GM23338 (cell line): ENCODE data around the gene POPDC3. TPM values are rescaled to one million over a fixed set of nuclear protein-coding genes. Genes with fewer than 3 reads are reported as not detected.

ENCODE experiments used
- ATAC-seq: fragments of 200-7000 bp; cut with Tn5 transposase; 3 replicates; pipeline ENCODE4 v1.9.1; 2020
- DNase-seq: peaks from one replicate; pipeline ENCODE4 v3.0.0-alpha.2; 2015; ENCODE audit warnings: low spot score
- H2AFZ ChIP-seq: fragments of 200-600 bp; sonication (generic); 2 replicates; pipeline ENCODE4 v1.8.0; 2016; ENCODE audit warnings: antibody characterized with exemption, mild to moderate bottlenecking, moderate library complexity
- H3F3A ChIP-seq: fragments of 200-600 bp; sonication (generic); replicated peaks from 2 replicates; pipeline ENCODE4 v1.8.0; 2017; ENCODE audit warnings: antibody characterized with exemption, mixed run types, low read depth
- H3K27ac ChIP-seq: fragments of 200-600 bp; sonication (generic); 2 replicates; pipeline ENCODE4 v1.6.1; 2016; ENCODE audit warnings: low read depth
- H3K27me3 ChIP-seq: fragments of 200-600 bp; sonication (generic); 2 replicates; pipeline ENCODE4 v1.8.0; 2016; ENCODE audit warnings: mild to moderate bottlenecking, mixed run types, moderate library complexity; ENCODE audit not compliant: insufficient read depth
- H3K36me3 ChIP-seq: fragments of 200-600 bp; sonication (generic); 2 replicates; pipeline ENCODE4 v1.8.0; 2016; ENCODE audit warnings: mild to moderate bottlenecking; ENCODE audit not compliant: insufficient read depth
- H3K4me1 ChIP-seq: fragments of 200-600 bp; sonication (generic); 2 replicates; pipeline ENCODE4 v1.8.0; 2016; ENCODE audit warnings: mild to moderate bottlenecking, moderate library complexity; ENCODE audit not compliant: insufficient read depth
- H3K4me2 ChIP-seq: fragments of 200-600 bp; sonication (generic); 2 replicates; pipeline ENCODE4 v1.7.1; 2017; ENCODE audit warnings: mixed run types
- H3K4me3 ChIP-seq: fragments of 200-600 bp; sonication (generic); 2 replicates; pipeline ENCODE4 v1.6.1; 2016; ENCODE audit warnings: mixed run types
- H3K79me2 ChIP-seq: fragments of 200-600 bp; sonication (generic); replicated peaks from 2 replicates; pipeline ENCODE4 v1.8.0; 2017; ENCODE audit warnings: mild to moderate bottlenecking; ENCODE audit not compliant: insufficient read depth
- H3K9me2 ChIP-seq: fragments of 200-600 bp; sonication (generic); 2 replicates; pipeline ENCODE4 v1.8.0; 2017; ENCODE audit not compliant: insufficient read depth
- H4K20me1 ChIP-seq: fragments of 200-600 bp; sonication (generic); replicated peaks from 2 replicates; pipeline ENCODE4 v1.8.0; 2017; ENCODE audit warnings: mild to moderate bottlenecking; ENCODE audit not compliant: insufficient read depth
- H3K27ac Mint-ChIP-seq: 2 replicates; pipeline ENCODE4 v1.8.0; 2020; ENCODE audit warnings: inconsistent platforms, mild to moderate bottlenecking, moderate library complexity, mixed read lengths
- H3K27me3 Mint-ChIP-seq: 3 replicates; pipeline ENCODE4 v1.8.0; 2022; ENCODE audit warnings: low read depth, mild to moderate bottlenecking, moderate library complexity, mixed read lengths, inconsistent platforms; ENCODE audit not compliant: insufficient read depth, poor library complexity
- H3K36me3 Mint-ChIP-seq: 3 replicates; pipeline ENCODE4 v1.8.0; 2021; ENCODE audit warnings: low read depth, mild to moderate bottlenecking, inconsistent platforms, moderate library complexity, mixed read lengths
- H3K4me1 Mint-ChIP-seq: 3 replicates; pipeline ENCODE4 v1.8.0; 2020; ENCODE audit warnings: mild to moderate bottlenecking, inconsistent platforms, mixed read lengths
- H3K4me3 Mint-ChIP-seq: 3 replicates; pipeline ENCODE4 v1.8.0; 2021; ENCODE audit warnings: moderate library complexity, mild to moderate bottlenecking, inconsistent platforms, mixed read lengths
- H3K9me3 Mint-ChIP-seq: 3 replicates; pipeline ENCODE4 v1.8.0; 2020; ENCODE audit warnings: moderate library complexity, mild to moderate bottlenecking, inconsistent platforms, mixed read lengths
- CREB1 ChIP-seq: fragments of 250-450 bp; sonication (Bioruptor Pico); IDR thresholded peaks from 2 replicates; pipeline ENCODE4 v1.5.0; 2020; ENCODE audit warnings: low read depth, mild to moderate bottlenecking, moderate library complexity
- ETS1 ChIP-seq: IDR thresholded peaks from 2 replicates; pipeline ENCODE4 v1.6.1; 2016; ENCODE audit warnings: antibody characterized with exemption
- EZH2 ChIP-seq: fragments of 200-600 bp; sonication (generic); IDR thresholded peaks from one replicate; pipeline ENCODE4 v1.8.0; 2017; ENCODE audit warnings: antibody characterized with exemption, mild to moderate bottlenecking, low read depth; ENCODE audit not compliant: unreplicated experiment
- EZH2phosphoT487 ChIP-seq: fragments of 200-600 bp; sonication (generic); IDR thresholded peaks from one replicate; pipeline ENCODE4 v1.8.1; 2018; ENCODE audit warnings: antibody characterized with exemption; ENCODE audit not compliant: unreplicated experiment
- JUNB ChIP-seq: IDR thresholded peaks from one replicate; pipeline ENCODE4 v1.6.1; 2016; ENCODE audit warnings: antibody characterized with exemption; ENCODE audit not compliant: unreplicated experiment
- NANOG ChIP-seq: IDR thresholded peaks from 2 replicates; pipeline ENCODE4 v1.6.1; 2016; ENCODE audit warnings: antibody characterized with exemption, borderline replicate concordance
- POLR2AphosphoS5 ChIP-seq: IDR thresholded peaks from 2 replicates; pipeline ENCODE4 v1.6.1; 2016; ENCODE audit warnings: antibody characterized with exemption, low read depth
- STAT1 ChIP-seq: IDR thresholded peaks from one replicate; pipeline ENCODE4 v1.6.1; 2016; ENCODE audit warnings: antibody characterized with exemption; ENCODE audit not compliant: unreplicated experiment
- ZNF114 ChIP-seq: fragments of 250-450 bp; sonication (Bioruptor Pico); IDR thresholded peaks from 2 replicates; pipeline ENCODE4 v1.5.0; 2020; ENCODE audit warnings: mild to moderate bottlenecking, moderate library complexity
- ZNF331 ChIP-seq: fragments of 250-450 bp; sonication (Bioruptor Pico); IDR thresholded peaks from 2 replicates; pipeline ENCODE4 v1.5.0; 2020; ENCODE audit warnings: low read depth, mild to moderate bottlenecking, moderate library complexity
- polyA plus RNA-seq: library from polyadenylated mRNA; unstranded; fragments of >200 nt; fragmentation: Nextera tagmentation; extraction: Ambion mirVana; gene quantifications from 2 replicates; pipeline ENCODE4 v1.2.1, GENCODE V29; 2016
- total RNA-seq: library from RNA; depleted of rRNA; stranded (reverse); fragments of >200 nt; shearing (Covaris generic); gene quantifications from 2 replicates; pipeline ENCODE4 v1.2.3, GENCODE V29; 2014
- TF ChIP-seq, protein P1 (sequence below), 2 experiments: fragments of 200-600 bp in 1 of 2; sonication (generic) in 1 of 2; conservative IDR thresholded peaks; 2 replicates each; pipeline versions ENCODE4 v1.5.1 to v1.6.1; 2016 to 2017; ENCODE audit warnings: antibody characterized with exemption in 2 of 2, low read depth in 2 of 2, mild to moderate bottlenecking in 2 of 2, moderate library complexity in 1 of 2
- TF ChIP-seq, protein P2 (sequence below): fragments of 250-450 bp; sonication (Bioruptor Pico); IDR thresholded peaks from 2 replicates; pipeline ENCODE4 v1.5.0; 2020; ENCODE audit warnings: mild to moderate bottlenecking, moderate library complexity
- TF ChIP-seq, protein P3 (sequence below): IDR thresholded peaks from one replicate; pipeline ENCODE4 v1.6.1; 2018; ENCODE audit warnings: antibody characterized with exemption; ENCODE audit not compliant: unreplicated experiment

Gene POPDC3
- total and polyA plus RNA-seq, 2 experiments from 2014 or later = 5.1 to 5.7 TPM

DNA sequence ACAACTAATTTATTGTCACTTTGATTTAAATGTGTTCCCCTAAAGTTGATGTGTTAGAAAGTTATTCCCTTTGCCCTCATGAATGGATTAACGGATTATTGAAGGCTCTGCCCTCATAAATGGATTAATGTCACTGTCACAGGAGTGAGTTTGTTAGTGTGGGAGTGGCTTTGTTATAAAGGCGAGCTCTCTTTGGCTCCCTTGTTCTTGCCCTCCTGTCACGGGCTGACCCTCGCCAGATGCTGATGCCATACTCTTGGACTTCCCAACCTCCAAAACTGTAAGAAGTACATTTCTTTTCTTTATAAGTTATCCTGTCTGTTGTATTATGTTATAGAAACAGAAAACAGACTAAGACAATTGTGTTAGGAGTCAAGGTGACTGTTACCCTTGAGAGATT lies 22.7 kb upstream of the POPDC3 start:
- Mint-ChIP-seq H3K4me1 (no peaks in the 10 kb centered on the region), H3K4me3 (no peak overlapping the region), H3K27me3 (no peaks in the 10 kb centered on the region), H3K36me3 (no peaks in the 10 kb centered on the region), H3K9me3 (no peaks in the 10 kb centered on the region), H3K27ac (no peak overlapping the region)
- TF ChIP-seq EZH2 (no peak), ZNF114 (CRISPR knock-in tag) (no peak), JUNB (no peak), STAT1 (no peak), CREB1 (CRISPR knock-in tag) (no peak), EZH2phosphoT487 (no peak), NANOG (no peak), ZNF331 (CRISPR knock-in tag) (no peak), ETS1 (no peak), POLR2AphosphoS5 (no peak)
- TF ChIP-seq, protein P1, sequence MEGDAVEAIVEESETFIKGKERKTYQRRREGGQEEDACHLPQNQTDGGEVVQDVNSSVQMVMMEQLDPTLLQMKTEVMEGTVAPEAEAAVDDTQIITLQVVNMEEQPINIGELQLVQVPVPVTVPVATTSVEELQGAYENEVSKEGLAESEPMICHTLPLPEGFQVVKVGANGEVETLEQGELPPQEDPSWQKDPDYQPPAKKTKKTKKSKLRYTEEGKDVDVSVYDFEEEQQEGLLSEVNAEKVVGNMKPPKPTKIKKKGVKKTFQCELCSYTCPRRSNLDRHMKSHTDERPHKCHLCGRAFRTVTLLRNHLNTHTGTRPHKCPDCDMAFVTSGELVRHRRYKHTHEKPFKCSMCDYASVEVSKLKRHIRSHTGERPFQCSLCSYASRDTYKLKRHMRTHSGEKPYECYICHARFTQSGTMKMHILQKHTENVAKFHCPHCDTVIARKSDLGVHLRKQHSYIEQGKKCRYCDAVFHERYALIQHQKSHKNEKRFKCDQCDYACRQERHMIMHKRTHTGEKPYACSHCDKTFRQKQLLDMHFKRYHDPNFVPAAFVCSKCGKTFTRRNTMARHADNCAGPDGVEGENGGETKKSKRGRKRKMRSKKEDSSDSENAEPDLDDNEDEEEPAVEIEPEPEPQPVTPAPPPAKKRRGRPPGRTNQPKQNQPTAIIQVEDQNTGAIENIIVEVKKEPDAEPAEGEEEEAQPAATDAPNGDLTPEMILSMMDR (conservative IDR thresholded peaks at IDR 0.05; ENCODE audit: low read depth in 2 of 2) = no peak
- TF ChIP-seq, protein P2, sequence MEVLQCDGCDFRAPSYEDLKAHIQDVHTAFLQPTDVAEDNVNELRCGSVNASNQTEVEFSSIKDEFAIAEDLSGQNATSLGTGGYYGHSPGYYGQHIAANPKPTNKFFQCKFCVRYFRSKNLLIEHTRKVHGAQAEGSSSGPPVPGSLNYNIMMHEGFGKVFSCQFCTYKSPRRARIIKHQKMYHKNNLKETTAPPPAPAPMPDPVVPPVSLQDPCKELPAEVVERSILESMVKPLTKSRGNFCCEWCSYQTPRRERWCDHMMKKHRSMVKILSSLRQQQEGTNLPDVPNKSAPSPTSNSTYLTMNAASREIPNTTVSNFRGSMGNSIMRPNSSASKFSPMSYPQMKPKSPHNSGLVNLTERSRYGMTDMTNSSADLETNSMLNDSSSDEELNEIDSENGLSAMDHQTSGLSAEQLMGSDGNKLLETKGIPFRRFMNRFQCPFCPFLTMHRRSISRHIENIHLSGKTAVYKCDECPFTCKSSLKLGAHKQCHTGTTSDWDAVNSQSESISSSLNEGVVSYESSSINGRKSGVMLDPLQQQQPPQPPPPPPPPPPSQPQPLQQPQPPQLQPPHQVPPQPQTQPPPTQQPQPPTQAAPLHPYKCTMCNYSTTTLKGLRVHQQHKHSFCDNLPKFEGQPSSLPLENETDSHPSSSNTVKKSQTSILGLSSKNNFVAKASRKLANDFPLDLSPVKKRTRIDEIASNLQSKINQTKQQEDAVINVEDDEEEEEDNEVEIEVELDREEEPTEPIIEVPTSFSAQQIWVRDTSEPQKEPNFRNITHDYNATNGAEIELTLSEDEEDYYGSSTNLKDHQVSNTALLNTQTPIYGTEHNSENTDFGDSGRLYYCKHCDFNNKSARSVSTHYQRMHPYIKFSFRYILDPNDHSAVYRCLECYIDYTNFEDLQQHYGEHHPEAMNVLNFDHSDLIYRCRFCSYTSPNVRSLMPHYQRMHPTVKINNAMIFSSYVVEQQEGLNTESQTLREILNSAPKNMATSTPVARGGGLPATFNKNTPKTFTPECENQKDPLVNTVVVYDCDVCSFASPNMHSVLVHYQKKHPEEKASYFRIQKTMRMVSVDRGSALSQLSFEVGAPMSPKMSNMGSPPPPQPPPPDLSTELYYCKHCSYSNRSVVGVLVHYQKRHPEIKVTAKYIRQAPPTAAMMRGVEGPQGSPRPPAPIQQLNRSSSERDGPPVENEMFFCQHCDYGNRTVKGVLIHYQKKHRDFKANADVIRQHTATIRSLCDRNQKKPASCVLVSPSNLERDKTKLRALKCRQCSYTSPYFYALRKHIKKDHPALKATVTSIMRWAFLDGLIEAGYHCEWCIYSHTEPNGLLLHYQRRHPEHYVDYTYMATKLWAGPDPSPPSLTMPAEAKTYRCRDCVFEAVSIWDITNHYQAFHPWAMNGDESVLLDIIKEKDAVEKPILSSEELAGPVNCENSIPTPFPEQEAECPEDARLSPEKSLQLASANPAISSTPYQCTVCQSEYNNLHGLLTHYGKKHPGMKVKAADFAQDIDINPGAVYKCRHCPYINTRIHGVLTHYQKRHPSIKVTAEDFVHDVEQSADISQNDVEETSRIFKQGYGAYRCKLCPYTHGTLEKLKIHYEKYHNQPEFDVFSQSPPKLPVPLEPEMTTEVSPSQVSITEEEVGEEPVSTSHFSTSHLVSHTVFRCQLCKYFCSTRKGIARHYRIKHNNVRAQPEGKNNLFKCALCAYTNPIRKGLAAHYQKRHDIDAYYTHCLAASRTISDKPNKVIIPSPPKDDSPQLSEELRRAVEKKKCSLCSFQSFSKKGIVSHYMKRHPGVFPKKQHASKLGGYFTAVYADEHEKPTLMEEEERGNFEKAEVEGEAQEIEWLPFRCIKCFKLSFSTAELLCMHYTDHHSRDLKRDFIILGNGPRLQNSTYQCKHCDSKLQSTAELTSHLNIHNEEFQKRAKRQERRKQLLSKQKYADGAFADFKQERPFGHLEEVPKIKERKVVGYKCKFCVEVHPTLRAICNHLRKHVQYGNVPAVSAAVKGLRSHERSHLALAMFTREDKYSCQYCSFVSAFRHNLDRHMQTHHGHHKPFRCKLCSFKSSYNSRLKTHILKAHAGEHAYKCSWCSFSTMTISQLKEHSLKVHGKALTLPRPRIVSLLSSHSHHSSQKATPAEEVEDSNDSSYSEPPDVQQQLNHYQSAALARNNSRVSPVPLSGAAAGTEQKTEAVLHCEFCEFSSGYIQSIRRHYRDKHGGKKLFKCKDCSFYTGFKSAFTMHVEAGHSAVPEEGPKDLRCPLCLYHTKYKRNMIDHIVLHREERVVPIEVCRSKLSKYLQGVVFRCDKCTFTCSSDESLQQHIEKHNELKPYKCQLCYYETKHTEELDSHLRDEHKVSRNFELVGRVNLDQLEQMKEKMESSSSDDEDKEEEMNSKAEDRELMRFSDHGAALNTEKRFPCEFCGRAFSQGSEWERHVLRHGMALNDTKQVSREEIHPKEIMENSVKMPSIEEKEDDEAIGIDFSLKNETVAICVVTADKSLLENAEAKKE (CRISPR knock-in tag) = no peak
- TF ChIP-seq, protein P3, sequence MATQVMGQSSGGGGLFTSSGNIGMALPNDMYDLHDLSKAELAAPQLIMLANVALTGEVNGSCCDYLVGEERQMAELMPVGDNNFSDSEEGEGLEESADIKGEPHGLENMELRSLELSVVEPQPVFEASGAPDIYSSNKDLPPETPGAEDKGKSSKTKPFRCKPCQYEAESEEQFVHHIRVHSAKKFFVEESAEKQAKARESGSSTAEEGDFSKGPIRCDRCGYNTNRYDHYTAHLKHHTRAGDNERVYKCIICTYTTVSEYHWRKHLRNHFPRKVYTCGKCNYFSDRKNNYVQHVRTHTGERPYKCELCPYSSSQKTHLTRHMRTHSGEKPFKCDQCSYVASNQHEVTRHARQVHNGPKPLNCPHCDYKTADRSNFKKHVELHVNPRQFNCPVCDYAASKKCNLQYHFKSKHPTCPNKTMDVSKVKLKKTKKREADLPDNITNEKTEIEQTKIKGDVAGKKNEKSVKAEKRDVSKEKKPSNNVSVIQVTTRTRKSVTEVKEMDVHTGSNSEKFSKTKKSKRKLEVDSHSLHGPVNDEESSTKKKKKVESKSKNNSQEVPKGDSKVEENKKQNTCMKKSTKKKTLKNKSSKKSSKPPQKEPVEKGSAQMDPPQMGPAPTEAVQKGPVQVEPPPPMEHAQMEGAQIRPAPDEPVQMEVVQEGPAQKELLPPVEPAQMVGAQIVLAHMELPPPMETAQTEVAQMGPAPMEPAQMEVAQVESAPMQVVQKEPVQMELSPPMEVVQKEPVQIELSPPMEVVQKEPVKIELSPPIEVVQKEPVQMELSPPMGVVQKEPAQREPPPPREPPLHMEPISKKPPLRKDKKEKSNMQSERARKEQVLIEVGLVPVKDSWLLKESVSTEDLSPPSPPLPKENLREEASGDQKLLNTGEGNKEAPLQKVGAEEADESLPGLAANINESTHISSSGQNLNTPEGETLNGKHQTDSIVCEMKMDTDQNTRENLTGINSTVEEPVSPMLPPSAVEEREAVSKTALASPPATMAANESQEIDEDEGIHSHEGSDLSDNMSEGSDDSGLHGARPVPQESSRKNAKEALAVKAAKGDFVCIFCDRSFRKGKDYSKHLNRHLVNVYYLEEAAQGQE = no peak
- Histone ChIP-seq H3F3A (no peaks in the 10 kb centered on the region), H3K36me3 (no peaks in the 10 kb centered on the region; the same call in 1 of the 2 replicates), H3K4me3 (no peak overlapping the region), H3K79me2 (no peaks in the 10 kb centered on the region), H4K20me1 (no peaks in the 10 kb centered on the region), H2AFZ (no peak overlapping the region), H3K27ac (no peak overlapping the region), H3K27me3 (no peaks in the 10 kb centered on the region), H3K4me1 (no peaks in the 10 kb centered on the region), H3K9me2 (no peaks in the 10 kb centered on the region), H3K4me2 (no peak overlapping the region)
- DNase-seq (no peak), ATAC-seq (no peak)
